Stimulated activated CD8-positive, alpha-beta memory T cell treated with anti-CD3 and anti-CD28 coated beads, Interleukin-2, amount 100 ng/mL, for 1 hour (primary cell): ENCODE measurements around the gene PSMB7.

Source experiments
- DNase-seq, 2 donors: peaks; one replicate each; pipeline ENCODE4 v3.0.0-alpha.2; 2020; ENCODE audit warnings: low read depth in 2 of 2

Gene PSMB7

GRCh38 chr9:124327491-124327890 is 87.8 kb downstream of the PSMB7 start:
- DNase-seq, result no peak

GRCh38 chr9:124326378-124326777 is 88.9 kb downstream of the PSMB7 start:
- DNase-seq, result no peak

- no peak for DNase-seq
Observed at GRCh38 chr9:124325816-124326215, 89.4 kb downstream of the PSMB7 start.

- DNase-seq, result no peak
Observed at GRCh38 chr9:124323904-124324303, 91.3 kb downstream of the PSMB7 start.

- no peak for DNase-seq
Observed at GRCh38 chr9:124322618-124323432, 92.4 kb downstream of the PSMB7 start.

GRCh38 chr9:124321935-124322334 is 93.3 kb downstream of the PSMB7 start:
- no peak for DNase-seq

- DNase-seq, result no peak
Observed at GRCh38 chr9:124321416-124321815, 93.8 kb downstream of the PSMB7 start.

- DNase-seq, result peak in 1 of 2 donors; percentile 18
Observed at GRCh38 chr9:124320062-124320973, 94.9 kb downstream of the PSMB7 start.

- no peak for DNase-seq
Observed at GRCh38 chr9:124315882-124316281, 99.4 kb downstream of the PSMB7 start.

- DNase-seq, result no peak
Observed at GRCh38 chr9:124313940-124314339, 101.3 kb downstream of the PSMB7 start.

GRCh38 chr9:124312290-124313265 is 102.7 kb downstream of the PSMB7 start:
- DNase-seq, result no peak

GRCh38 chr9:124311283-124311682 is 104.0 kb downstream of the PSMB7 start:
- no peak for DNase-seq

- DNase-seq, result no peak
Observed at GRCh38 chr9:124309667-124310084, 105.6 kb downstream of the PSMB7 start.

- DNase-seq, result no peak
Observed at GRCh38 chr9:124308606-124309491, 106.4 kb downstream of the PSMB7 start.

- DNase-seq, result no peak
Observed at GRCh38 chr9:124307379-124308030, 107.7 kb downstream of the PSMB7 start.

- no peak for DNase-seq
Observed at GRCh38 chr9:124306098-124306735, 109.0 kb downstream of the PSMB7 start.

GRCh38 chr9:124304285-124304684 is 111.0 kb downstream of the PSMB7 start:
- DNase-seq, result no peak

GRCh38 chr9:124303762-124304161 is 111.5 kb downstream of the PSMB7 start:
- DNase-seq, result no peak
